Large intestine (tissue), 3 donors: ENCODE data around the gene LGALS1. TPM values are rescaled to one million over a fixed set of nuclear protein-coding genes. Genes with fewer than 3 reads are reported as not detected.
"Not testable (repeated sequence)": the region's sequence is repeated elsewhere in the genome, so short reads cannot be mapped to it uniquely, and the experiment has no call there.

Experiments used
- DNase-seq, 2 donors: peaks; one replicate each; pipeline versions ENCODE4 v3.0.0 to v3.0.0-alpha.2; 2013
- H3K27ac ChIP-seq: one replicate; pipeline ENCODE4 v1.5.1; 2013; ENCODE audit warnings: low read length
- H3K27me3 ChIP-seq: 2 replicates; pipeline ENCODE4 v1.6.1; 2013; ENCODE audit warnings: low read length; ENCODE audit not compliant: control insufficient read depth, insufficient read depth
- H3K36me3 ChIP-seq: 2 replicates; pipeline ENCODE4 v1.6.1; 2013; ENCODE audit warnings: low read length; ENCODE audit not compliant: control insufficient read depth, insufficient read depth
- H3K4me1 ChIP-seq: one replicate; pipeline ENCODE4 v1.6.1; 2013; ENCODE audit warnings: low read length; ENCODE audit not compliant: control insufficient read depth, insufficient read depth
- H3K4me3 ChIP-seq: one replicate; pipeline ENCODE4 v1.5.1; 2013; ENCODE audit warnings: low read length
- H3K9me3 ChIP-seq: one replicate; pipeline ENCODE4 v1.6.1; 2013; ENCODE audit warnings: mild to moderate bottlenecking, low read depth, low read length, moderate library complexity; ENCODE audit not compliant: control insufficient read depth
- WGBS: methylation state at CpG from one replicate; pipeline ENCODE4 v1.1.5; 2013; ENCODE audit warnings: low lambda C conversion rate; ENCODE audit not compliant: insufficient coverage; 5-methylcytosine and 5-hydroxymethylcytosine counted together
- polyA plus RNA-seq: library from polyadenylated mRNA; unstranded; fragments of 120-200 nt; gene quantifications from one replicate; pipeline ENCODE4 v1.2.1, GENCODE V29; 2013

LGALS1 gene
- polyA plus RNA-seq, 1 donor, result 644 TPM

- peaks cover 53% of the 10 kb centered on the region for H3K36me3 ChIP-seq
- no peaks in the 10 kb centered on the region for H3K27me3 ChIP-seq
- no CpG with 5 or more reads among the region's 7 CpGs for WGBS
- H3K4me1 ChIP-seq, result peaks cover 7% of the 10 kb centered on the region
- DNase-seq, result no peak
- no peaks in the 10 kb centered on the region for H3K9me3 ChIP-seq
- H3K27ac ChIP-seq, result no peak overlapping the region
- no peak overlapping the region for H3K4me3 ChIP-seq
Measured at GRCh38 chr22:37690407-37690806, 15.0 kb downstream of the LGALS1 start.

DNA sequence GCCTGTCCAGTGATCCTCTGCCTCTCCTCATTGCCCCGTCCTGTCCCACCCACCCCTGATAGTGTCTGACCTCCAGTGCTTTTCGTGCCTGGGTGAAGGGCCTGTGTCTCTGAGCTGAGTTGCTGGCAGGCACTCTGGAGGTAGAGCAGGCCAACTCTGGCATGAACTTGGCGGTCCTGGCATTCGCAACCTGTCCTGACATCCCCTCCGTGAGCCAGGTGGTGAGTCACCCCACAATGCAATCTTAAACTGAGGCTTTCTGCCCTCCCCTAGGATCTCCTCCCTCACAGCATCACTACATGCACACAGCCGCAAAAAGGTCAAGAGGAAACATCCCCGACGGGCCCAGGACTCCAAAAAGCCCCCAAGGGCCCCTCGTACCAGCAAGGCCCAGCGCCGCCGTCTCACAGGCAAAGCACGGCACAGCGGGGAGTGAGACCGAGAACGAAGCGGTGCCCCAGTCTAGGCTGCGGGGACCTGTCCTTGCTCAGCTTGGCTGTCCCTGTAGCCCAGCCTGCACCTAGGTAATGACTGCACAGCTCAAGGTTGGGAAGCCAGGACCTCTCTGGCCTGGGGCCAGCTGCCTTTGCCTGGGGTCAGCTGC, 15.6 kb downstream of the LGALS1 start:
- H3K4me1 ChIP-seq, result peaks cover 3% of the 10 kb centered on the region
- no peaks in the 10 kb centered on the region for H3K9me3 ChIP-seq
- WGBS, result 100% methylated on average over 1 of the region's 18 CpGs
- peaks cover 53% of the 10 kb centered on the region for H3K36me3 ChIP-seq
- DNase-seq, result no peak
- no peaks in the 10 kb centered on the region for H3K27me3 ChIP-seq
- no peak overlapping the region for H3K4me3 ChIP-seq
- no peak overlapping the region for H3K27ac ChIP-seq

DNA sequence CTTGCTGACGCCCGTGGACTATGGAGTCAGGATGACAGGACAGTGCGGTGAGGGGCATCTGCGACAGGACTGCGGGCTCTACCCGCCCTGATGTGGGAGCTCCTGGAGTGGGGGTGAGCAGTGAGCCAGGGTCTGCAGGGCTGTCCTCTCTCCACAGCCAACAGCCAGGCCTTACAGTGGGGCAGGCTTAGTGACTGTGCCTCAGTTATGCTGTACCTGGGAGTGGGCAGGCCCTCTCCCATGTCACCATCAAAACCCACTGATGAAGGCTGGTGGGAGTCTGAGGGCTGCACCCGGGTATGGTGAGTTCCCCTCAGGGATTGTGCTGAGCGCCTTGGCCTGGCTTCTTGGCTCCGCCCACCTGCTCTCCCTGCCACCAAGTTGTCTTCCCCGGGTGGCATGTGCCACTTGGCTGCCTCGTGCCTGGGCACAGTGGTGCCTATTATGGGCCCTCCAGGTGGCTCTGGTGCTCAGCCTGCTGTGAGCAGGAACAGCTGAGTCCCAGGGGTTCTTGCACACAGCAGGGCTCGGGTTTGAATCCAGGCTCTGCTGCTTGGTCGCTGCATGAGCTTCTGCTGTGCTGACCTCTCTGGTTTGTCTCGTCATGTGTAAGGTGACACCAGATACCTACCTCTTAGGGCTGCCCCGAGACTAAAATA, 17.3 kb downstream of the LGALS1 start:
- Histone ChIP-seq H3K4me1 (peaks cover 11% of the 10 kb centered on the region), H3K36me3 (peaks cover 53% of the 10 kb centered on the region), H3K27me3 (no peaks in the 10 kb centered on the region), H3K27ac (no peak overlapping the region), H3K9me3 (no peaks in the 10 kb centered on the region), H3K4me3 (no peak overlapping the region)
- DNase-seq, result no peak
- WGBS, result no CpG with 5 or more reads among the region's 15 CpGs

DNA sequence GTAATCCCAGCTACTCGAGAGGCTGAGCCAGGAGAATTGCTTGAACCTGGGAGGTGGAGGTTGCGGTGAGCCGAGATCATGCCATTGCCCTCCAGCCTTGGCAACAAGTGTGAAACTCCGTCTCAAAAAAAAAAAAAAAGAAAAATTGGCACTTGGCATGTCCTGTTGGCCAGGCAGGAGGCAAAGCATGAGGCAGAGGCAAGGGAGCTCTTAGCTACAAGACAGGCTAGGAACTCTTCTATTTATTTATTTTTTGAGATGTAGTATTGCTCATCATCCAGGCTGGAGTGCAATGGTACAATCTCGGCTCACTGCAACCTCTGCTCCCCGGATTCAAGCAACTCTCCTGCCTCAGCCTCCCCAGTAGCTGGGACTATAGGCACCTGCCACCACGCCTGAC, 18.7 kb downstream of the LGALS1 start:
- H3K36me3 ChIP-seq, result peaks cover 41% of the 10 kb centered on the region

GRCh38 chr22:37696260-37696656, 20.8 kb downstream of the LGALS1 start:
- not testable (repeated sequence) for H3K27me3 ChIP-seq, DNase-seq, H3K27ac ChIP-seq, H3K9me3 ChIP-seq
- Histone ChIP-seq H3K36me3 (peaks cover 25% of the 10 kb centered on the region), H3K4me1 (peaks cover 15% of the 10 kb centered on the region), H3K4me3 (peak overlapping the region; percentile 31)
- WGBS, result no CpG with 5 or more reads among the region's 13 CpGs

More for the DNA sequence above, 18.7 kb downstream of the LGALS1 start:
- WGBS, result 100% methylated on average over 1 of the region's 7 CpGs
- not testable (repeated sequence) for H3K9me3 ChIP-seq, H3K27me3 ChIP-seq, DNase-seq, H3K4me3 ChIP-seq, H3K27ac ChIP-seq
- H3K4me1 ChIP-seq, result peaks cover 11% of the 10 kb centered on the region

GRCh38 chr22:37696657-37697537, 21.5 kb downstream of the LGALS1 start, which contains the start of gene TRIOBP:
TSS of gene TRIOBP (plus strand) at chr22:37697048. CDS start at chr22:37701366, 4,318 bp downstream.
- Histone ChIP-seq H3K27ac (no peak within 1 kb of the TSS), H3K36me3 (peaks cover 19% of the 10 kb centered on the region), H3K4me1 (peaks cover 16% of the 10 kb centered on the region), H3K9me3 (no peaks in the 10 kb centered on the region), H3K27me3 (no peaks in the 10 kb centered on the region), H3K4me3 (peak within 1 kb of the TSS; percentile 31)
- WGBS, result no CpG with 5 or more reads among the region's 39 CpGs
- DNase-seq, result peak; percentile 89 to 94

DNA sequence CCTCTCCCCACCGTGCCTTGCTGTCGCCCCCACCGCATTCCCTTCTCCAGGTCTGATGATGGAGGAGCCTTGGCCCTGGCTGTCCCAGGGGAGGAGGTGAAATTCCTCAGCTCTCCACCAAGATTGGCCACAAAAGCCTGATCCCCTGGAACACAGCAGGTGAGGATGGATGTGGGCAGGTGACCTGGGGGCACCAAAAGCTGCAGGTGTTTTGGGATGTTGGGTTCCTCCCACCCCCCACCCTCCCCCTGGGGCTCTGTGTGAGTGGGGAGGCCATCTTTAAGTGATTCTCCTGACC, 22.1 kb downstream of the LGALS1 start:
- H3K4me3 ChIP-seq, result peak overlapping the region; percentile 18
- peaks cover 15% of the 10 kb centered on the region for H3K36me3 ChIP-seq
- WGBS, result no CpG with 5 or more reads among the region's 3 CpGs
- no peak overlapping the region for H3K27ac ChIP-seq
- DNase-seq, result no peak
- peaks cover 16% of the 10 kb centered on the region for H3K4me1 ChIP-seq
- H3K9me3 ChIP-seq, result no peaks in the 10 kb centered on the region
- H3K27me3 ChIP-seq, result no peaks in the 10 kb centered on the region

DNA sequence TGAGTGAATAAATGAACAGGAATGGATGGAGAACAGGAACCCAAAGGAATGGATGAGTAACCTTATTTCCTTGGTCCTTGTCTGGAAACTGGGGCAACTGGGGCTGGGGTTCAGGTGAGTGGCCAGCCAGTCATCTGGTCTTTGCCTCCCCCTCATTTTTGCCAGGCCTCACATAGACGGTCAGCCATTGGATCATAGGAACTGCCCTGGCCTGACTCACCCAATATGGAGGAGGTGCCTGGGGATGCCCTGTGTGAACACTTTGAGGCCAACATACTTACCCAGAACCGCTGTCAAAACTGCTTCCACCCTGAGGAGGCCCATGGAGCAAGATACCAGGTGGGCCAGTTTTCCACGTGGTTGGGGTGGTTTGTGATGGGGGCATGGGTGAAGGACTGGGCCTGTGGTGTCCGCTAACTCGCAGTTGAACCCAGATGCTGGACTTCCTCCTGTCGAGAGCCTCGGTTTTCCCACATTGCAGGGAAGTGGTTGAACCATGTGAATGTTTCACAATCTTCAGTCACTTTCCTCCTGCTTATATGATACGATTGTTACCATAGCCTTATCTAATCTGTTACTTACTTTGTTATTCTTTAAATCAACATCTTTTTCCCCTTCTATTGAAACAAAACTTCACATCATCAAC, 25.8 kb downstream of the LGALS1 start:
- Histone ChIP-seq H3K4me3 (no peak overlapping the region), H3K4me1 (peaks cover 12% of the 10 kb centered on the region), H3K36me3 (no peaks in the 10 kb centered on the region), H3K9me3 (no peaks in the 10 kb centered on the region), H3K27me3 (no peaks in the 10 kb centered on the region), H3K27ac (no peak overlapping the region)
- no CpG with 5 or more reads among the region's 8 CpGs for WGBS
- peak; percentile 12 to 39 for DNase-seq

- Histone ChIP-seq H3K27me3 (no peaks in the 10 kb centered on the region), H3K9me3 (peaks cover under 1% of the 10 kb centered on the region), H3K4me1 (peaks cover 5% of the 10 kb centered on the region), H3K27ac (no peak overlapping the region), H3K36me3 (no peaks in the 10 kb centered on the region), H3K4me3 (no peak overlapping the region)
- WGBS, result no CpG with 5 or more reads among the region's 7 CpGs
- no peak for DNase-seq
Measured at GRCh38 chr22:37703906-37704305, 28.5 kb downstream of the LGALS1 start.

GRCh38 chr22:37704645-37705044, 29.2 kb downstream of the LGALS1 start:
- Histone ChIP-seq H3K36me3 (no peaks in the 10 kb centered on the region), H3K27me3 (no peaks in the 10 kb centered on the region), H3K9me3 (peaks cover 8% of the 10 kb centered on the region), H3K4me1 (peaks cover 5% of the 10 kb centered on the region), H3K4me3 (no peak overlapping the region), H3K27ac (no peak overlapping the region)
- WGBS, result no CpG with 5 or more reads among the region's 3 CpGs
- DNase-seq, result no peak
